ENCODE data around the gene ZNF280A.

DNA sequence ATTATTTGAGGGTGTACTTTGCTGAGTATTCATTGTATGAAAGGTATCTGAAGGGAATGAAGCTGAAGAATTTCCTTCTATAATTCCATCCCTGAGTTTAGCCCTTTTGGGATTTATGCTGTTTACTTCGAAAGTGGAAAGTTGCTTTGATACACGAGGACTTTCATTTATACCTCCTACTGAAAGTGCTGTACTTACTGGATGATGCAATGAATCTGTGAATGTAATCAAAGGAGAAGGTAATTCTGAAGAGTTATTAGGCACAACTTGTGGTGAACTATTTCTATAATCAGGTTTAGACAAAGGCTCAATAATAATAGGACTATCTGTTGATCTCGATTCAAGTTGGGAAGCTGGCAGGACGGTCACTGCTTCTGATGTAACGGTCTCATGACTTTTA is 31.3 kb downstream of the ZNF280A start:
- TF ChIP-seq, protein P1, sequence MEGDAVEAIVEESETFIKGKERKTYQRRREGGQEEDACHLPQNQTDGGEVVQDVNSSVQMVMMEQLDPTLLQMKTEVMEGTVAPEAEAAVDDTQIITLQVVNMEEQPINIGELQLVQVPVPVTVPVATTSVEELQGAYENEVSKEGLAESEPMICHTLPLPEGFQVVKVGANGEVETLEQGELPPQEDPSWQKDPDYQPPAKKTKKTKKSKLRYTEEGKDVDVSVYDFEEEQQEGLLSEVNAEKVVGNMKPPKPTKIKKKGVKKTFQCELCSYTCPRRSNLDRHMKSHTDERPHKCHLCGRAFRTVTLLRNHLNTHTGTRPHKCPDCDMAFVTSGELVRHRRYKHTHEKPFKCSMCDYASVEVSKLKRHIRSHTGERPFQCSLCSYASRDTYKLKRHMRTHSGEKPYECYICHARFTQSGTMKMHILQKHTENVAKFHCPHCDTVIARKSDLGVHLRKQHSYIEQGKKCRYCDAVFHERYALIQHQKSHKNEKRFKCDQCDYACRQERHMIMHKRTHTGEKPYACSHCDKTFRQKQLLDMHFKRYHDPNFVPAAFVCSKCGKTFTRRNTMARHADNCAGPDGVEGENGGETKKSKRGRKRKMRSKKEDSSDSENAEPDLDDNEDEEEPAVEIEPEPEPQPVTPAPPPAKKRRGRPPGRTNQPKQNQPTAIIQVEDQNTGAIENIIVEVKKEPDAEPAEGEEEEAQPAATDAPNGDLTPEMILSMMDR (conservative IDR thresholded peaks at IDR 0.05; ENCODE audit: low read depth in 2 of 2): no peak
- TF ChIP-seq POLR2AphosphoS5 (IDR thresholded peaks at IDR 0.05; ENCODE audit: low read depth) (no peak), EZH2 (IDR thresholded peaks at IDR 0.05; ENCODE audit: low read depth, unreplicated experiment) (no peak), STAT1 (IDR thresholded peaks at IDR 0.05; ENCODE audit: unreplicated experiment) (no peak), JUNB (IDR thresholded peaks at IDR 0.05; ENCODE audit: unreplicated experiment) (no peak), ZNF114 (CRISPR knock-in tag; IDR thresholded peaks at IDR 0.05) (no peak), CREB1 (CRISPR knock-in tag; IDR thresholded peaks at IDR 0.05; ENCODE audit: low read depth) (no peak), EZH2phosphoT487 (IDR thresholded peaks at IDR 0.05; ENCODE audit: unreplicated experiment) (no peak), ZNF331 (CRISPR knock-in tag; IDR thresholded peaks at IDR 0.05; ENCODE audit: low read depth) (no peak), NANOG (IDR thresholded peaks at IDR 0.05; ENCODE audit: borderline replicate concordance) (no peak)
- TF ChIP-seq, protein P2, sequence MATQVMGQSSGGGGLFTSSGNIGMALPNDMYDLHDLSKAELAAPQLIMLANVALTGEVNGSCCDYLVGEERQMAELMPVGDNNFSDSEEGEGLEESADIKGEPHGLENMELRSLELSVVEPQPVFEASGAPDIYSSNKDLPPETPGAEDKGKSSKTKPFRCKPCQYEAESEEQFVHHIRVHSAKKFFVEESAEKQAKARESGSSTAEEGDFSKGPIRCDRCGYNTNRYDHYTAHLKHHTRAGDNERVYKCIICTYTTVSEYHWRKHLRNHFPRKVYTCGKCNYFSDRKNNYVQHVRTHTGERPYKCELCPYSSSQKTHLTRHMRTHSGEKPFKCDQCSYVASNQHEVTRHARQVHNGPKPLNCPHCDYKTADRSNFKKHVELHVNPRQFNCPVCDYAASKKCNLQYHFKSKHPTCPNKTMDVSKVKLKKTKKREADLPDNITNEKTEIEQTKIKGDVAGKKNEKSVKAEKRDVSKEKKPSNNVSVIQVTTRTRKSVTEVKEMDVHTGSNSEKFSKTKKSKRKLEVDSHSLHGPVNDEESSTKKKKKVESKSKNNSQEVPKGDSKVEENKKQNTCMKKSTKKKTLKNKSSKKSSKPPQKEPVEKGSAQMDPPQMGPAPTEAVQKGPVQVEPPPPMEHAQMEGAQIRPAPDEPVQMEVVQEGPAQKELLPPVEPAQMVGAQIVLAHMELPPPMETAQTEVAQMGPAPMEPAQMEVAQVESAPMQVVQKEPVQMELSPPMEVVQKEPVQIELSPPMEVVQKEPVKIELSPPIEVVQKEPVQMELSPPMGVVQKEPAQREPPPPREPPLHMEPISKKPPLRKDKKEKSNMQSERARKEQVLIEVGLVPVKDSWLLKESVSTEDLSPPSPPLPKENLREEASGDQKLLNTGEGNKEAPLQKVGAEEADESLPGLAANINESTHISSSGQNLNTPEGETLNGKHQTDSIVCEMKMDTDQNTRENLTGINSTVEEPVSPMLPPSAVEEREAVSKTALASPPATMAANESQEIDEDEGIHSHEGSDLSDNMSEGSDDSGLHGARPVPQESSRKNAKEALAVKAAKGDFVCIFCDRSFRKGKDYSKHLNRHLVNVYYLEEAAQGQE (IDR thresholded peaks at IDR 0.05; ENCODE audit: unreplicated experiment): no peak
- TF ChIP-seq, protein P3, sequence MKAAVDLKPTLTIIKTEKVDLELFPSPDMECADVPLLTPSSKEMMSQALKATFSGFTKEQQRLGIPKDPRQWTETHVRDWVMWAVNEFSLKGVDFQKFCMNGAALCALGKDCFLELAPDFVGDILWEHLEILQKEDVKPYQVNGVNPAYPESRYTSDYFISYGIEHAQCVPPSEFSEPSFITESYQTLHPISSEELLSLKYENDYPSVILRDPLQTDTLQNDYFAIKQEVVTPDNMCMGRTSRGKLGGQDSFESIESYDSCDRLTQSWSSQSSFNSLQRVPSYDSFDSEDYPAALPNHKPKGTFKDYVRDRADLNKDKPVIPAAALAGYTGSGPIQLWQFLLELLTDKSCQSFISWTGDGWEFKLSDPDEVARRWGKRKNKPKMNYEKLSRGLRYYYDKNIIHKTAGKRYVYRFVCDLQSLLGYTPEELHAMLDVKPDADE (IDR thresholded peaks at IDR 0.05): no peak
- TF ChIP-seq, protein P4, sequence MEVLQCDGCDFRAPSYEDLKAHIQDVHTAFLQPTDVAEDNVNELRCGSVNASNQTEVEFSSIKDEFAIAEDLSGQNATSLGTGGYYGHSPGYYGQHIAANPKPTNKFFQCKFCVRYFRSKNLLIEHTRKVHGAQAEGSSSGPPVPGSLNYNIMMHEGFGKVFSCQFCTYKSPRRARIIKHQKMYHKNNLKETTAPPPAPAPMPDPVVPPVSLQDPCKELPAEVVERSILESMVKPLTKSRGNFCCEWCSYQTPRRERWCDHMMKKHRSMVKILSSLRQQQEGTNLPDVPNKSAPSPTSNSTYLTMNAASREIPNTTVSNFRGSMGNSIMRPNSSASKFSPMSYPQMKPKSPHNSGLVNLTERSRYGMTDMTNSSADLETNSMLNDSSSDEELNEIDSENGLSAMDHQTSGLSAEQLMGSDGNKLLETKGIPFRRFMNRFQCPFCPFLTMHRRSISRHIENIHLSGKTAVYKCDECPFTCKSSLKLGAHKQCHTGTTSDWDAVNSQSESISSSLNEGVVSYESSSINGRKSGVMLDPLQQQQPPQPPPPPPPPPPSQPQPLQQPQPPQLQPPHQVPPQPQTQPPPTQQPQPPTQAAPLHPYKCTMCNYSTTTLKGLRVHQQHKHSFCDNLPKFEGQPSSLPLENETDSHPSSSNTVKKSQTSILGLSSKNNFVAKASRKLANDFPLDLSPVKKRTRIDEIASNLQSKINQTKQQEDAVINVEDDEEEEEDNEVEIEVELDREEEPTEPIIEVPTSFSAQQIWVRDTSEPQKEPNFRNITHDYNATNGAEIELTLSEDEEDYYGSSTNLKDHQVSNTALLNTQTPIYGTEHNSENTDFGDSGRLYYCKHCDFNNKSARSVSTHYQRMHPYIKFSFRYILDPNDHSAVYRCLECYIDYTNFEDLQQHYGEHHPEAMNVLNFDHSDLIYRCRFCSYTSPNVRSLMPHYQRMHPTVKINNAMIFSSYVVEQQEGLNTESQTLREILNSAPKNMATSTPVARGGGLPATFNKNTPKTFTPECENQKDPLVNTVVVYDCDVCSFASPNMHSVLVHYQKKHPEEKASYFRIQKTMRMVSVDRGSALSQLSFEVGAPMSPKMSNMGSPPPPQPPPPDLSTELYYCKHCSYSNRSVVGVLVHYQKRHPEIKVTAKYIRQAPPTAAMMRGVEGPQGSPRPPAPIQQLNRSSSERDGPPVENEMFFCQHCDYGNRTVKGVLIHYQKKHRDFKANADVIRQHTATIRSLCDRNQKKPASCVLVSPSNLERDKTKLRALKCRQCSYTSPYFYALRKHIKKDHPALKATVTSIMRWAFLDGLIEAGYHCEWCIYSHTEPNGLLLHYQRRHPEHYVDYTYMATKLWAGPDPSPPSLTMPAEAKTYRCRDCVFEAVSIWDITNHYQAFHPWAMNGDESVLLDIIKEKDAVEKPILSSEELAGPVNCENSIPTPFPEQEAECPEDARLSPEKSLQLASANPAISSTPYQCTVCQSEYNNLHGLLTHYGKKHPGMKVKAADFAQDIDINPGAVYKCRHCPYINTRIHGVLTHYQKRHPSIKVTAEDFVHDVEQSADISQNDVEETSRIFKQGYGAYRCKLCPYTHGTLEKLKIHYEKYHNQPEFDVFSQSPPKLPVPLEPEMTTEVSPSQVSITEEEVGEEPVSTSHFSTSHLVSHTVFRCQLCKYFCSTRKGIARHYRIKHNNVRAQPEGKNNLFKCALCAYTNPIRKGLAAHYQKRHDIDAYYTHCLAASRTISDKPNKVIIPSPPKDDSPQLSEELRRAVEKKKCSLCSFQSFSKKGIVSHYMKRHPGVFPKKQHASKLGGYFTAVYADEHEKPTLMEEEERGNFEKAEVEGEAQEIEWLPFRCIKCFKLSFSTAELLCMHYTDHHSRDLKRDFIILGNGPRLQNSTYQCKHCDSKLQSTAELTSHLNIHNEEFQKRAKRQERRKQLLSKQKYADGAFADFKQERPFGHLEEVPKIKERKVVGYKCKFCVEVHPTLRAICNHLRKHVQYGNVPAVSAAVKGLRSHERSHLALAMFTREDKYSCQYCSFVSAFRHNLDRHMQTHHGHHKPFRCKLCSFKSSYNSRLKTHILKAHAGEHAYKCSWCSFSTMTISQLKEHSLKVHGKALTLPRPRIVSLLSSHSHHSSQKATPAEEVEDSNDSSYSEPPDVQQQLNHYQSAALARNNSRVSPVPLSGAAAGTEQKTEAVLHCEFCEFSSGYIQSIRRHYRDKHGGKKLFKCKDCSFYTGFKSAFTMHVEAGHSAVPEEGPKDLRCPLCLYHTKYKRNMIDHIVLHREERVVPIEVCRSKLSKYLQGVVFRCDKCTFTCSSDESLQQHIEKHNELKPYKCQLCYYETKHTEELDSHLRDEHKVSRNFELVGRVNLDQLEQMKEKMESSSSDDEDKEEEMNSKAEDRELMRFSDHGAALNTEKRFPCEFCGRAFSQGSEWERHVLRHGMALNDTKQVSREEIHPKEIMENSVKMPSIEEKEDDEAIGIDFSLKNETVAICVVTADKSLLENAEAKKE (CRISPR knock-in tag; IDR thresholded peaks at IDR 0.05): no peak

Data from GM23338 (cell line).